Keratinocyte (primary cell): ENCODE results near the gene TNS1. TPM values are rescaled to one million over a fixed set of nuclear protein-coding genes. Genes with fewer than 3 reads are reported as not detected.

Source experiments
- DNase-seq: peaks from one replicate; pipeline ENCODE4 v3.0.0-alpha.2; 2011; ENCODE audit warnings: low read depth, missing footprints, low spot score
- FAIRE-seq: peaks from 2 replicates; lab custom pipeline; 2011; peaks lifted over from hg19 to GRCh38; lab: Jason Lieb, UNC
- H2AFZ ChIP-seq: 2 replicates; pipeline ENCODE4 v1.6.0; 2012; ENCODE audit warnings: low read length, control low read depth, inconsistent platforms; ENCODE audit not compliant: control insufficient read depth
- H3K27ac ChIP-seq: 2 replicates; pipeline ENCODE4 v1.5.1; 2011; ENCODE audit warnings: low read length; ENCODE audit not compliant: control insufficient read depth, insufficient read depth
- H3K27me3 ChIP-seq: 3 replicates; pipeline ENCODE4 v1.6.0; 2011; ENCODE audit warnings: low read length; ENCODE audit not compliant: control insufficient read depth, insufficient read depth; ENCODE audit errors: extremely low read depth
- H3K36me3 ChIP-seq, 2 experiments: 2 replicates in 1 of 2; 3 replicates in 1 of 2; pipeline ENCODE4 v1.5.1; 2011; ENCODE audit warnings: low read length in 2 of 2, mild to moderate bottlenecking in 1 of 2; ENCODE audit not compliant: control insufficient read depth in 2 of 2, insufficient read depth in 2 of 2; ENCODE audit errors: extremely low read depth in 1 of 2
- H3K4me1 ChIP-seq: 3 replicates; pipeline ENCODE4 v1.5.1; 2011; ENCODE audit warnings: low read length; ENCODE audit not compliant: control insufficient read depth, insufficient read depth; ENCODE audit errors: extremely low read depth
- H3K4me2 ChIP-seq: 3 replicates; pipeline ENCODE4 v1.6.0; 2011; ENCODE audit warnings: low read depth, low read length; ENCODE audit not compliant: control insufficient read depth, insufficient read depth; ENCODE audit errors: extremely low read depth
- H3K4me3 ChIP-seq, 3 experiments: fragments of 200-600 bp in 1 of 3; sonication (generic) in 1 of 3; 2 replicates in 2 of 3; 3 replicates in 1 of 3; pipeline ENCODE4 v1.5.1; 2011 to 2016; ENCODE audit warnings: low read length in 3 of 3, mild to moderate bottlenecking in 3 of 3, control low read depth in 2 of 3, inconsistent platforms in 1 of 3, low read depth in 1 of 3, mixed read lengths in 1 of 3, mixed run types in 1 of 3, moderate library complexity in 1 of 3; ENCODE audit not compliant: control insufficient read depth in 2 of 3, insufficient read depth in 2 of 3; ENCODE audit errors: extremely low read depth in 1 of 3
- H3K79me2 ChIP-seq: 2 replicates; pipeline ENCODE4 v1.6.0; 2012; ENCODE audit warnings: low read length; ENCODE audit not compliant: control insufficient read depth, insufficient read depth
- H3K9ac ChIP-seq: 3 replicates; pipeline ENCODE4 v1.6.0; 2011; ENCODE audit warnings: low read length; ENCODE audit not compliant: control insufficient read depth, insufficient read depth; ENCODE audit errors: extremely low read depth
- H3K9me1 ChIP-seq: 3 replicates; pipeline ENCODE4 v1.6.0; 2011; ENCODE audit warnings: low read length; ENCODE audit not compliant: control insufficient read depth, insufficient read depth; ENCODE audit errors: extremely low read depth
- H3K9me3 ChIP-seq: 2 replicates; pipeline ENCODE4 v1.5.1; 2012; ENCODE audit warnings: low read depth, low read length; ENCODE audit not compliant: control insufficient read depth
- H4K20me1 ChIP-seq: 3 replicates; pipeline ENCODE4 v1.6.0; 2011; ENCODE audit warnings: low read length; ENCODE audit not compliant: control insufficient read depth, insufficient read depth; ENCODE audit errors: extremely low read depth
- EZH2 ChIP-seq: IDR thresholded peaks from one replicate; pipeline ENCODE4 v1.6.1; 2012; ENCODE audit warnings: inconsistent platforms, mild to moderate bottlenecking, low read length, moderate library complexity
- dilution Hi-C: fragments of 300-500 bp; cut with MboI; formaldehyde crosslinking; loops from one replicate; pipeline ENCODE4 v1.7.0; 2020; ENCODE audit warnings: low sequenced_read_pairs; ENCODE audit not compliant: extremely low pct_ligation_motif_present
- polyA plus RNA-seq, 5 experiments: library from polyadenylated mRNA; depleted of rRNA in 3 of 5; stranded (reverse) in 3 of 5; stranded (forward) in 1 of 5; unstranded in 1 of 5; fragments of >200 nt; gene quantifications; 1 replicate in 1 of 5; 2 replicates in 3 of 5; 3 replicates in 1 of 5; pipeline versions ENCODE4 v1.2.1 to v1.2.3, GENCODE V29; 2011 to 2012; ENCODE audit warnings: missing spikeins in 2 of 5, low read depth in 1 of 5, low replicate concordance in 1 of 5
- TF ChIP-seq, protein P1 (sequence below), 3 experiments: IDR thresholded peaks in 1 of 3; conservative IDR thresholded peaks in 1 of 3; optimal IDR thresholded peaks in 1 of 3; 2 replicates in 2 of 3; 3 replicates in 1 of 3; pipeline versions ENCODE3 to v1.5.1; 2011; ENCODE audit warnings: low read length in 3 of 3, mild to moderate bottlenecking in 3 of 3, moderate library complexity in 2 of 3, control low read depth in 1 of 3, inconsistent platforms in 1 of 3; ENCODE audit not compliant: insufficient read depth in 2 of 3; ENCODE audit errors: extremely low read depth in 1 of 3

TNS1 gene
- polyA plus RNA-seq, 1 donor (not counting 4 experiments of a cell fraction or from before 2014, with no cell fraction given), result 2.5 TPM

DNA sequence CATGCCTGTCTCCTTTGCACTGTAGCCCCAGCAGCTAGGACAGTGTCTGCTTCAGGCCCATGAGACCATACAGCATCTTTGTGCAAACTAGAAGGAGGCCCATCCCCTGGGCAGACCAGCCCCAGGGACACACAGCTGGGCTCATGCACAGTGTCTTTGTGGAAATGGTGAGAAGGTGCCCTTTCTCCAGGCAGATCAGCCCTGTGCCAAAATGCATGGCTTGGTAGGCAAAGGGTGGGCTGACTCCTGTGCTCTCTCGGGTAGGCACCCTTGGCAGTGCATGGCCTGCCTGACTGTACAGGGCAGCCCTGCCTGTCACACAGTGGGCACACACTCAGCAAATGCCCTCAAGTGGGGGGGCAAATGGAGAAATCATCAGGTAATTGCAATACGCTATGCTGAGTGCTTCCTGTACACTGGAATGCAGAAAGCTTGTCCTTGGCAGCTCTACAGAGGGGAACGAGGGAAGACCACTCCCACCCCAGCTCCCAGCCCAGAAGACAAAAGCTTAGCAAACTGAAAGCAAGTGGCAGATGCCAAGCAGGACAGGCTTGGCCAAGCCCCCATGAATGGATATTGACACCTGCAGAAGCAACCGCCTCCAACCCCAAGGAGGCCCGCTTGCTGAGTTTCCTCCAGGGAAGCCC is 21.6 kb downstream of the TNS1 start:
- Histone ChIP-seq H3K9me1 (no peaks in the 10 kb centered on the region), H3K27ac (no peak overlapping the region), H3K4me2 (no peak overlapping the region), H3K36me3 (no peaks in the 10 kb centered on the region), H3K79me2 (no peaks in the 10 kb centered on the region), H3K27me3 (peaks cover 26% of the 10 kb centered on the region), H3K9me3 (no peaks in the 10 kb centered on the region), H3K4me3 (no peak overlapping the region), H3K9ac (no peak overlapping the region), H4K20me1 (no peaks in the 10 kb centered on the region), H3K4me1 (no peaks in the 10 kb centered on the region), H2AFZ (no peak overlapping the region)
- dilution Hi-C loops, result no loop called here
- no peak for FAIRE-seq
- TF ChIP-seq EZH2, result no peak
- TF ChIP-seq, protein P1, sequence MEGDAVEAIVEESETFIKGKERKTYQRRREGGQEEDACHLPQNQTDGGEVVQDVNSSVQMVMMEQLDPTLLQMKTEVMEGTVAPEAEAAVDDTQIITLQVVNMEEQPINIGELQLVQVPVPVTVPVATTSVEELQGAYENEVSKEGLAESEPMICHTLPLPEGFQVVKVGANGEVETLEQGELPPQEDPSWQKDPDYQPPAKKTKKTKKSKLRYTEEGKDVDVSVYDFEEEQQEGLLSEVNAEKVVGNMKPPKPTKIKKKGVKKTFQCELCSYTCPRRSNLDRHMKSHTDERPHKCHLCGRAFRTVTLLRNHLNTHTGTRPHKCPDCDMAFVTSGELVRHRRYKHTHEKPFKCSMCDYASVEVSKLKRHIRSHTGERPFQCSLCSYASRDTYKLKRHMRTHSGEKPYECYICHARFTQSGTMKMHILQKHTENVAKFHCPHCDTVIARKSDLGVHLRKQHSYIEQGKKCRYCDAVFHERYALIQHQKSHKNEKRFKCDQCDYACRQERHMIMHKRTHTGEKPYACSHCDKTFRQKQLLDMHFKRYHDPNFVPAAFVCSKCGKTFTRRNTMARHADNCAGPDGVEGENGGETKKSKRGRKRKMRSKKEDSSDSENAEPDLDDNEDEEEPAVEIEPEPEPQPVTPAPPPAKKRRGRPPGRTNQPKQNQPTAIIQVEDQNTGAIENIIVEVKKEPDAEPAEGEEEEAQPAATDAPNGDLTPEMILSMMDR (optimal IDR thresholded peaks at IDR 0.05 in 1 of 3, IDR thresholded peaks at IDR 0.05 in 1 of 3, conservative IDR thresholded peaks at IDR 0.05 in 1 of 3; ENCODE audit: extremely low read depth in 1 of 3, insufficient read depth in 2 of 3, low read length in 3 of 3), result no peak
- DNase-seq, result no peak

DNA sequence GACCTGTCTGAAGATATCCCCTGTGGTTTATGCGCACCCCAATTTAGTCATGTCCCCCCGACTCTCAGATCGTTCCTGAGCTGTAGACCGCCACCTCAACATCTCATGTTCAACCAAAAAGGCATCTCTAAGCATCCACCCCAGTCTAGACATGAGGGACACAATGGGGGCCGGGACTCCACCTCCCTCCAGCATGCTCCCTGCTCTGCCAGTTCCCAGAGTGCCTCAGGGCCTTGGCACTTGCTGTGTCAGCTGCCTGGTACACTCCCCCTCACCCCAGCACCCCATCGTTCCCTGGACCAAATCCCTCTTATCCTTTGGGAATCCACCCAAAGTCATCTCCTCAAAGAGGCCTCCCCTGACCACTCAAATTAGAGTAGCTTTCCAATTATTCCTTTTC is 22.2 kb downstream of the TNS1 start:
- TF ChIP-seq, protein P1 (optimal IDR thresholded peaks at IDR 0.05 in 1 of 3, IDR thresholded peaks at IDR 0.05 in 1 of 3, conservative IDR thresholded peaks at IDR 0.05 in 1 of 3; ENCODE audit: extremely low read depth in 1 of 3, insufficient read depth in 2 of 3, low read length in 3 of 3), result no peak
- TF ChIP-seq EZH2, result no peak
- H3K27me3 ChIP-seq, result peaks cover 26% of the 10 kb centered on the region
- no peak overlapping the region for H3K9ac ChIP-seq
- H3K79me2 ChIP-seq, result no peaks in the 10 kb centered on the region
- H3K4me2 ChIP-seq, result no peak overlapping the region
- H4K20me1 ChIP-seq, result no peaks in the 10 kb centered on the region
- H3K9me3 ChIP-seq, result no peaks in the 10 kb centered on the region
- no peaks in the 10 kb centered on the region for H3K9me1 ChIP-seq
- H3K4me1 ChIP-seq, result no peaks in the 10 kb centered on the region
- H3K4me3 ChIP-seq, result no peak overlapping the region
- DNase-seq, result no peak
- dilution Hi-C loops, result no loop called here
- no peaks in the 10 kb centered on the region for H3K36me3 ChIP-seq
- no peak for FAIRE-seq
- no peak overlapping the region for H3K27ac ChIP-seq
- H2AFZ ChIP-seq, result no peak overlapping the region
